Measurements from ENCODE around the gene CCHCR1.
A peak's percentile ranks its signal among the peaks of the same experiment; 100 is the strongest.

- TF ChIP-seq CTCF (IDR thresholded peaks at IDR 0.05), result no peak
- TF ChIP-seq POLR2AphosphoS5 (IDR thresholded peaks at IDR 0.05), result peak in 2 of 3 donors; percentile 46 to 61
- no peak for TF ChIP-seq POLR2A (IDR thresholded peaks at IDR 0.05)
Measured at GRCh38 chr6:31125162-31125561, 32.4 kb downstream of the CCHCR1 start.
